Testis (tissue), 2 donors: Measurements from ENCODE around the gene RAB6B.

Source experiments
- POLR2A ChIP-seq: fragments of 450-650 bp; IDR thresholded peaks from one replicate; pipeline ENCODE4 v1.6.1; 2017; ENCODE audit warnings: antibody characterized with exemption, mild to moderate bottlenecking, moderate library complexity
- TF ChIP-seq, protein P1 (sequence below), 3 experiments: fragments of 450-650 bp in 2 of 3; fragments of 200-600 bp in 1 of 3; sonication (generic) in 1 of 3; IDR thresholded peaks; one replicate each; pipeline ENCODE4 v1.5.1; 2016 to 2019; ENCODE audit warnings: antibody characterized with exemption in 3 of 3, mild to moderate bottlenecking in 2 of 3, moderate library complexity in 1 of 3

- TF ChIP-seq, protein P1, sequence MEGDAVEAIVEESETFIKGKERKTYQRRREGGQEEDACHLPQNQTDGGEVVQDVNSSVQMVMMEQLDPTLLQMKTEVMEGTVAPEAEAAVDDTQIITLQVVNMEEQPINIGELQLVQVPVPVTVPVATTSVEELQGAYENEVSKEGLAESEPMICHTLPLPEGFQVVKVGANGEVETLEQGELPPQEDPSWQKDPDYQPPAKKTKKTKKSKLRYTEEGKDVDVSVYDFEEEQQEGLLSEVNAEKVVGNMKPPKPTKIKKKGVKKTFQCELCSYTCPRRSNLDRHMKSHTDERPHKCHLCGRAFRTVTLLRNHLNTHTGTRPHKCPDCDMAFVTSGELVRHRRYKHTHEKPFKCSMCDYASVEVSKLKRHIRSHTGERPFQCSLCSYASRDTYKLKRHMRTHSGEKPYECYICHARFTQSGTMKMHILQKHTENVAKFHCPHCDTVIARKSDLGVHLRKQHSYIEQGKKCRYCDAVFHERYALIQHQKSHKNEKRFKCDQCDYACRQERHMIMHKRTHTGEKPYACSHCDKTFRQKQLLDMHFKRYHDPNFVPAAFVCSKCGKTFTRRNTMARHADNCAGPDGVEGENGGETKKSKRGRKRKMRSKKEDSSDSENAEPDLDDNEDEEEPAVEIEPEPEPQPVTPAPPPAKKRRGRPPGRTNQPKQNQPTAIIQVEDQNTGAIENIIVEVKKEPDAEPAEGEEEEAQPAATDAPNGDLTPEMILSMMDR (IDR thresholded peaks at IDR 0.05) = no peak
- no peak for TF ChIP-seq POLR2A
Observed at GRCh38 chr3:133937061-133937686, 41.5 kb upstream of the RAB6B start.
